Central memory CD8-positive, alpha-beta T cell (primary cell): ENCODE data around the gene LIMA1.

Experiments
- ATAC-seq: fragments of 150-1000 bp; cut with Tn5 transposase; replicated peaks from 2 replicates; pipeline ENCODE4 v1.10.0; 2022; ENCODE audit warnings: mild to moderate bottlenecking, moderate FRiP score, moderate number of reproducible peaks; ENCODE audit not compliant: poor library complexity, severe bottlenecking; ENCODE audit errors: extremely low read depth
- DNase-seq, 2 donors: peaks; one replicate each; pipeline ENCODE4 v3.0.0; 2021; ENCODE audit warnings: low spot score in 2 of 2
- H3K27ac Mint-ChIP-seq: one replicate; pipeline ENCODE4 v1.8.0; 2022; ENCODE audit warnings: low read depth, mild to moderate bottlenecking, moderate library complexity, mixed read lengths
- H3K27me3 Mint-ChIP-seq: one replicate; pipeline ENCODE4 v1.8.0; 2022; ENCODE audit warnings: mixed read lengths
- H3K36me3 Mint-ChIP-seq: one replicate; pipeline ENCODE4 v1.8.0; 2022; ENCODE audit warnings: mild to moderate bottlenecking, moderate library complexity, mixed read lengths; ENCODE audit not compliant: insufficient read depth
- H3K4me1 Mint-ChIP-seq: one replicate; pipeline ENCODE4 v1.8.0; 2022; ENCODE audit warnings: mixed read lengths
- H3K4me3 Mint-ChIP-seq: one replicate; pipeline ENCODE4 v1.8.0; 2022; ENCODE audit warnings: mild to moderate bottlenecking, moderate library complexity, mixed read lengths
- H3K9me3 Mint-ChIP-seq: one replicate; pipeline ENCODE4 v1.8.0; 2022; ENCODE audit warnings: mixed read lengths

Gene LIMA1

DNA sequence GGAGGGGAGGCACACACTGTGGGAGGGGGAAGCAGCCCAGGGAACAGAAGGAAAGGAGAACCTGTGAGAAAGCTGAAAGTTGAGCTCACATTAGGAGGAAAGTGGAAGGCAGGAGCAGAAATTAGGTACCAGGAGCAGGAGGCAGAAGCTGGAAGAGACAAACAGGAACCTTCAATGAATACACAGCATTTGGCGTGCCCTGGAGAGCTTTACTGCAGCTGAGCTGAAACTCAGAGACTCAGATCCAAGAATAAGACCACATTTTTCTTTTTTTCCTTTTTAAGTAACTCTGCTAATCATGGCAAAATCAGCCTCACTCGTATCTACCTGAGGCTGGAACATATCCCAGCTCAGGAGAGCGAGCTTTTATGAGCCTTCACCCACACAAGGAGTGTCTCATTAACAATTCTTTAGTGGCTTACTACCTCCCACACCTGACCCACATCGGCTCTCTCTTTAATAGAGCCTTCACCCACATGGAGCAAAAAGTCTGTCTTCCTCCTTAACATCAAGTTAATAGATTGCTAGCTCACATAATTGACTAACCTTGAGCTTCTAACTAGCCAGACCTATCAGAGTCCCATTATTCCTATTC, 97.9 kb downstream of the LIMA1 start:
- no peak overlapping the region for H3K4me3 Mint-ChIP-seq
- peaks cover 23% of the 10 kb centered on the region for H3K36me3 Mint-ChIP-seq
- no peaks in the 10 kb centered on the region for H3K9me3 Mint-ChIP-seq
- DNase-seq (no peak), ATAC-seq (no peak)
- peaks cover 7% of the 10 kb centered on the region for H3K4me1 Mint-ChIP-seq
- H3K27me3 Mint-ChIP-seq = no peaks in the 10 kb centered on the region
- H3K27ac Mint-ChIP-seq = peak overlapping the region; percentile 19

DNA sequence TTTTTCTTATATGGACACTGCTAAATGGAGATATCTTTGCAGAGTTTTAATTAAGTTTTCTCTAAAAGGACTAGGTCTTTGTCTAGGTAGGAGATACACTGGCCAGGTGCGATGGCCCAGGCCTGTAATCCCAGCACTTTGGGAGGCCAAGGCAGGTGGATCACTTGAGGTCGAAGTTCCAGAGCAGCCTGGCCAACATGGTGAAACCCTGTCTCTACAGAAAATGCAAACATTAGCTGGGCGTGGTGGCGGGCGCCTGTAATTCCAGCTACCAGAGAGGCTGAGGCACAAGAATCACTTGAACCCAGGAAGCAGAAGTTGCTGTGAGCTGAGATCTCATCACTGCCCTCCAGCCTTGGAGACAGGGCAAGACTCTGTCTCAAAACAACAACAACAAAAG, 99.1 kb downstream of the LIMA1 start:
- Mint-ChIP-seq H3K27me3 (no peaks in the 10 kb centered on the region), H3K4me1 (peaks cover 6% of the 10 kb centered on the region), H3K4me3 (no peak overlapping the region), H3K36me3 (peaks cover 22% of the 10 kb centered on the region), H3K9me3 (no peaks in the 10 kb centered on the region), H3K27ac (no peak overlapping the region)
- DNase-seq = no peak
- no peak for ATAC-seq

DNA sequence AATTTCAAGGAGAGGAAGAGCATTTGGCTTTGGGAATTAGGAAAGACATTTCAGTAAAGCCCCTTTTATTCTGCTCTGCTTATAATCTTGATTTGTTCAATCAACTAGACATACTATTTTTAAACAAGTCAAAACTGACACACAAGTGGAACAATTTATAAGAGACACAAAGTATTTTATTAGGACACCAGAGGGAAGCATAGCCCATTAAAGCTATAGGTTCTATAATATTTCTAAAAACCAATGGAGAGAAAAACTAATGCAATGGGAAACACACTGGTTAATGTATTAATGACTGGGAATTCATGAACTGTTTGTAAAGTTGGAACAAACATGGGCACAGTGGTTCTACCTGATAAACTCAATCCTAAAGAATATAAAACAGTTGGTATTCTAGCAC, 100.9 kb downstream of the LIMA1 start:
- Mint-ChIP-seq H3K27ac (peak overlapping the region; percentile 86), H3K4me3 (no peak overlapping the region), H3K9me3 (no peaks in the 10 kb centered on the region), H3K36me3 (peaks cover 24% of the 10 kb centered on the region), H3K27me3 (no peaks in the 10 kb centered on the region), H3K4me1 (no peaks in the 10 kb centered on the region)
- DNase-seq (no peak), ATAC-seq (no peak)

DNA sequence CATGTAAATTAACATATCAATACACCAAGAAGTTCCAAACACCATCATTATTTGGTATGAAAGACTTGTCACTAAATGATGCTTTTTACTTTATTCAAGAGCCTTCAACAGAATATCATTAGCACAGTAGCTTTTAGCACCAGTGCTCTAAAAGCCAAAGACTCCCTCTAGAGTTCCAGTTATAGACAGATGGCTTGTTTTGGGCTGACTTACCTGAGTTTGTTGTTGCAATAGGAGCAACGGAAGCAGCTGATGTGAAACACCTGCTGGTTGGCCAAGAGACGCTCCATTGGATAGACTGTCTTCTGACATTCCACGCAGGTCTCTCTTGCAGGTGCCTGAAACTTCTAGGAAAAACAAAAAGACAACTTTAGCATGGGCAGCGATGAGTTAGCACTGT, 101.6 kb downstream of the LIMA1 start:
- Mint-ChIP-seq H3K27ac (no peak overlapping the region), H3K27me3 (no peaks in the 10 kb centered on the region), H3K9me3 (no peaks in the 10 kb centered on the region), H3K36me3 (peaks cover 27% of the 10 kb centered on the region), H3K4me3 (no peak overlapping the region), H3K4me1 (no peaks in the 10 kb centered on the region)
- ATAC-seq (no peak), DNase-seq (no peak)

DNA sequence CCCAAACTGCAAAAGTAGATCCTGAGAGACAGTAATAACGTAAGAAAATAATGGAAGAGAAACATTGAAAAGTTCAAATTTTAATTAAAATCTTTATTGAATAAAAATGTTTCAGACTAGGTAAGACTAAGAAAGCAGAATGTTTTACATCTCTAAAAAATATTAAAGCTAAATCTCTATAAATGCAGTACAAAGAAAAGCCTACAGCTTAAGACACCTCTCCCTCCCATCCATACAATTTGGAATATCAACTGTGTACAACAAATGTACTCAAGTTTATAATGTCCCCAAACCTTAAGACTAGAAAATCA, 107.6 kb downstream of the LIMA1 start:
- Mint-ChIP-seq H3K9me3 (no peaks in the 10 kb centered on the region), H3K4me3 (no peak overlapping the region), H3K4me1 (no peaks in the 10 kb centered on the region), H3K27me3 (no peaks in the 10 kb centered on the region), H3K36me3 (peaks cover 24% of the 10 kb centered on the region), H3K27ac (no peak overlapping the region)
- ATAC-seq = no peak
- no peak for DNase-seq

DNA sequence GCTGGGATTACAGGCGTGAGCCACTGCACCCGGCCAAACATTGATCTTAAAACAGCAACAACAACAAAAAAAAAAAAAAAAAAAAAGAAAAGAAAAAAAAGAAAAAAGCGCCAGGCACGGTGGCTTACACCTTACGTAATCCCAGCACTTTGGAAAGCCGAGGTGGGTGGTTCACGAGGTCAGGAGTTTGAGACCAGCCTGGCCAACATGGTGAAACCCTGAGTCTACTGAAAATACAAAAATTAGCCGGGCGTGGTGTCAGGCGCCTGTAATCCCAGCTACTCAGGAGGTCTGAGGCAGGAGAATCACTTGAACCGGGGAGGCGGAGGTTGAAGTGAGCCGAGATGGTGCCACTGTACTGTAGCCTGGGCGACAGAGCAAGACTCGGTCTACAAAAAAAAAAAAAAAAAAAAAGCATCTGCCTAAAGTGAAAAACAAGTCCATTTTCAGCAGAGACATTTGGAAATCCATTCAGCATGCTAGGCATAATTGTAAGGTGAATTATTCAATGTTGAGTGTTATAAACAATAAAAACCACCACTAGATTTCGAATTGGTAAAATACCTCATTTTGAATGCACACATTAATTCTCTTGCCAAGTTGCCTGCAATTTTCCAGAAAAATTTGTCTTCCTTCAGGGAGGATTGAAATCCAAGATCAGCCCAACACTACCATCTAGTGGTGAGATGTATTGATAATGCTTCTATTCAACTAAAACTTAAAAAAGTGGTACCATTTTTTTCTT, 108.2 kb downstream of the LIMA1 start:
- Mint-ChIP-seq H3K27ac (no peak overlapping the region), H3K4me3 (no peak overlapping the region), H3K27me3 (no peaks in the 10 kb centered on the region), H3K9me3 (no peaks in the 10 kb centered on the region), H3K4me1 (no peaks in the 10 kb centered on the region), H3K36me3 (peaks cover 19% of the 10 kb centered on the region)
- no peak for ATAC-seq
- no peak for DNase-seq

DNA sequence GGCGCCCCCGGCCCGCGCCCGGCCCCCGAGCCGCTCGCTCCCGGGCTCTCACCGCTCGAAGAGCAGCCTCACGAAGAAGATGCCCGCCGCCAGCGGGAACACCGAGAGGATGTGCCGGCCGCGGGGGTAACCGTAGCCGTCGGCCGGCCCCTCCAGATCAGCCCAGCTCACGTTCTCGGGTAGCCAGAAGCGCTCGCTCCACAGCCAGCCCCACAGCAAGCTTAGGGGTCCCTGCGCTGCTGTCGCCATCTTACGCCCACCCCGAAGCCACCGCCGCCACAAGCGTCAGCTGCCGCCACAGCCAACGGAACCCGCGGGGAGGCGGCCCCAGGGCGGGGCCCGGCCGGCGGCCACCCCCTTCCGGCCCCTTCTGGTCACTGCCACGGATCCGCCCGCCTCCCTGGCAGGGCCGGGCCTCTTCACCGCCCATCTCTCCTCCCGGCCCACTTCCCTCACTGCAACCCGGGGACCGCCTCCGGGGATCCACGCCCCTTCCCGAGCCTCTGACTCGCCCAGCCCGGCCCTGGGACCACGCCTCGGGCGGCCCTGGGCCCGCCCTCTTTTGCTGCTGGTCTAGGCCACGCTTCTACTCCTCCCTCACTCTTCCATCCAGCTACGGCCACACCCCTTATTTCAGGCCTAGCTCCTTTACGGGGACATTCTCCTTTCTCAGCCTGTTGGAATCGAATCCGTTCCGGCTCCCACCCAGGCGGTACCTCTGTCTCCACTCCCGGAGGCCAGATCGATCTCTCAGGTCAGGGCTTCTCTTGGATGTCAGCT, 116.1 kb downstream of the LIMA1 start, which contains the start of gene CERS5:
CERS5 (minus strand) TSS at position 321 of the 780 bp plus-strand sequence; CDS start at position 249, 72 bp downstream.
- peaks cover 18% of the 10 kb centered on the region for H3K4me1 Mint-ChIP-seq
- peak within 1 kb of the TSS; percentile 94 for H3K27ac Mint-ChIP-seq
- ATAC-seq (peak; percentile 98), DNase-seq (peak; percentile 91 to 96)
- peaks cover 11% of the 10 kb centered on the region for H3K36me3 Mint-ChIP-seq
- peak within 1 kb of the TSS; percentile 87 for H3K4me3 Mint-ChIP-seq
- no peaks in the 10 kb centered on the region for H3K27me3 Mint-ChIP-seq
- H3K9me3 Mint-ChIP-seq = no peaks in the 10 kb centered on the region

DNA sequence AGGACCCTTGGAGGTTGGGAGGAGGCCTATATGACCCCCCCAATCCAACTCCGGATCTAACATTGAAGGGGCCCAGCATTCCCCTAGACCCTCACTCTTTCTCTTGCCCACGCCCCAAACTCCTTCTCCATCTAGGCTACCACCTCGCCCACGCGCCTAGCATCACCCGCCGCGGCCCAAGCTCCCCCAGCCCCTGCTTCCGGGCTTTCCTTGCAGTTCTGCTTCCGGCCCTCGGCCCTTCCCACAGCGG, 116.6 kb downstream of the LIMA1 start:
- peak overlapping the region; percentile 94 for H3K27ac Mint-ChIP-seq
- H3K36me3 Mint-ChIP-seq = peaks cover 11% of the 10 kb centered on the region
- no peaks in the 10 kb centered on the region for H3K27me3 Mint-ChIP-seq
- H3K4me1 Mint-ChIP-seq = peaks cover 18% of the 10 kb centered on the region
- no peaks in the 10 kb centered on the region for H3K9me3 Mint-ChIP-seq
- peak overlapping the region; percentile 87 for H3K4me3 Mint-ChIP-seq
- no peak for ATAC-seq
- DNase-seq = peak in 1 of 2 donors; percentile 12

DNA sequence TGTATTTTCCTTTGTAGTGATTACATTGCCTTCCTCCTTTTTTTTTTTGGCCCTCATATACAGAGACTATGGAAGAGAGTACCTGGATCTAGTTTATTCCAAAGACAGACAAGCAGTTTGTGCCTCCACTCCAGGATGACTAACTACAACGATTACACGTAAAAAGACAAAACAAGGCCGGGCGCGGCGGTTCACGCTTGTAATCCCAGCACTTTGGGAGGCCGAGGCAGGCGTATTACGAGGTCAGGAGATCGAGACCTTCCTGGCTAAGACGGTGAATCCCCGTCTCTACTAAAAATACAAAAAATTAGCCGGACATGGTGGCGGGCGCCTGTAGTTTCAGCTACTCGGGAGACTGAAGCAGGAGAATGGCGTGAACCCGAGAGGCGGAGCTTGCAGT, 118.4 kb downstream of the LIMA1 start:
- Mint-ChIP-seq H3K4me3 (peak overlapping the region; percentile 47), H3K36me3 (peaks cover 11% of the 10 kb centered on the region), H3K27ac (peak overlapping the region; percentile 19), H3K9me3 (no peaks in the 10 kb centered on the region), H3K27me3 (no peaks in the 10 kb centered on the region), H3K4me1 (peaks cover 29% of the 10 kb centered on the region)
- no peak for DNase-seq
- no peak for ATAC-seq

DNA sequence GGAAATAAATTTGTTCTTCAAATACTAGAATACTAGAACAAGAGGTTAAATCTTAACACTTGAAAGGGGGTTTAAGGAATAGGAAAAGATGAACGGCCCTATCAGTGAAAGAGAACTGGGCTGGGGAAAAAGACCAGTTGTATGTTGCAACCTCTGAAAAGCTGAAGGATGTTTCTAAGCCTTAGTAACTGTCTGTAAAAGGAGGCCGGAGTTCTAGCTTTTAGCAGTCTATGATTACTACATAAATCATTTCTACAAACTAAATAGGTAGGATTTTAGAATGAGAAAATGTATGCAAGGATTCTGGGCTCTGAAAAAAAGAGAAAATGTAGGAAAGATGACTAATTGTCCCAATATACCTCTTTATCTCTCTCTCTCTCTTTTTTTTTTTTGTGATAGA, 121.1 kb downstream of the LIMA1 start:
- Mint-ChIP-seq H3K4me1 (peaks cover 42% of the 10 kb centered on the region), H3K27ac (no peak overlapping the region), H3K4me3 (no peak overlapping the region), H3K9me3 (no peaks in the 10 kb centered on the region), H3K27me3 (no peaks in the 10 kb centered on the region), H3K36me3 (peaks cover 9% of the 10 kb centered on the region)
- ATAC-seq (no peak), DNase-seq (no peak)

DNA sequence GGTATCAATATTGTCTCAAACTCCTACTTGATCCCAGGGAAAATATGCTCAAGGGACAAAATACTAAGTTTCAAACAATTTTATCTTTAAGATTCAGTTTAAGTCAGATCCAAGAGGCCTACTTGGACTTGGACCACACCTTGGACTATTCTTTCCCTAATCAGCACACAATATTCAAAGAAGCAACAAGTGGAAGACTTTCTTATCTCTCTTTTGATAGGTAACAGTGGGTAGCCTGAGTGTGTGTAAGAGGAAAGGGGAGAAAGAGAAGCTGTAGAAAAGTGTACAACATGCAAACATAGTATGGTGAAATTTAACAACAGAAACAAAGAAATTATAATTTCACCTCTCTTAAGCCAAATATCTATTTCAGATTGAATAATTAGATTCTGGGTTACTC, 122.7 kb downstream of the LIMA1 start:
- Mint-ChIP-seq H3K27me3 (no peaks in the 10 kb centered on the region), H3K4me3 (no peak overlapping the region), H3K36me3 (peaks cover 4% of the 10 kb centered on the region), H3K9me3 (no peaks in the 10 kb centered on the region), H3K4me1 (peaks cover 38% of the 10 kb centered on the region), H3K27ac (peak overlapping the region; percentile 80)
- DNase-seq = no peak
- no peak for ATAC-seq

DNA sequence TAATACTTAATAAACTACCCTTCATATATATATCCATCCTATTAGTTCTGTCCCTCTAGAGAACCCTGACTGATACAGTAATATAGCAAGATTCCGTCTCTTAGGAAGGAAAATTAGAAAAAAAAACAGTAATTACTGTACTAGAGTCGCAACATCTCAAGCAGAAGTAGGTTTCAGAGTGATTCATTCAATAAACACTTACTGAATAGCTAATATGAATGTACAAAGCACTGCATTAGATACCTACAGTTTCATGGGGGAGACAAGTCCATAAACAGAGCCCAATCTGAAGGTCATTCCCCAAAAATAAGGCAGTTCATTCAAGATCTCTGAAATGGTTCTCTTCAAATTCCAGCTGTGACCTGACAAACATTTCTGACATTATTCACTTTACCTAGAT, 126.1 kb downstream of the LIMA1 start:
- no peaks in the 10 kb centered on the region for H3K9me3 Mint-ChIP-seq
- H3K27me3 Mint-ChIP-seq = no peaks in the 10 kb centered on the region
- H3K27ac Mint-ChIP-seq = peak overlapping the region; percentile 57
- H3K4me3 Mint-ChIP-seq = no peak overlapping the region
- no peak for ATAC-seq
- peaks cover 11% of the 10 kb centered on the region for H3K36me3 Mint-ChIP-seq
- peaks cover 31% of the 10 kb centered on the region for H3K4me1 Mint-ChIP-seq
- DNase-seq = no peak

DNA sequence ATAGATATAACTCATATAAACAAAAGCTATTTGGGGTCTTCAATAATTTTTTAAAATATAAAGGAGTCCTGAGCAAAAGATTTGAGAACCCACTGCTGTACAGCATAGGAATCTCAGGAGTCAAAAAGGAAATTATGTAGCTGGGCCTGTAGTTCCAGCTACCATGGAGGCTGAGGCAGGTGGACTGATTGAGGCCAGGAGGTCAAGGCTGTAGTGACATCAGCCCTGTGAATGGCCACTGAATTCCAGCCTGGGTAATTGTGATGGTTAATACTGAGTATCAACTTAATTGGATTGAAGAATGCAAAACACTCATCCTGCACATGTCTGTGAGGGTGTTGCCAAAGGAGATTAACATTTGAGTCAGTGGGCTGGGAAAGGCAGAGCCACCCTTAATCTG, 126.7 kb downstream of the LIMA1 start:
- no peak for DNase-seq
- Mint-ChIP-seq H3K4me1 (peaks cover 35% of the 10 kb centered on the region), H3K9me3 (no peaks in the 10 kb centered on the region), H3K27ac (peak overlapping the region; percentile 57), H3K27me3 (no peaks in the 10 kb centered on the region), H3K4me3 (no peak overlapping the region), H3K36me3 (peaks cover 12% of the 10 kb centered on the region)
- ATAC-seq = no peak
